Astrocyte (in vitro differentiated cells and primary cell): Measurements from ENCODE around the gene BAIAP3. TPM values are rescaled to one million over a fixed set of nuclear protein-coding genes. Genes with fewer than 3 reads are reported as not detected.

Experiments used
- DNase-seq: peaks from one replicate; pipeline ENCODE4 v3.0.0-alpha.2; 2010; ENCODE audit warnings: low read depth
- FAIRE-seq: peaks from 2 replicates; lab custom pipeline; 2011; peaks lifted over from hg19 to GRCh38; lab: Jason Lieb, UNC
- H2AFZ ChIP-seq: 2 replicates; pipeline ENCODE4 v1.6.0; 2012; ENCODE audit warnings: low read depth, low read length, inconsistent platforms
- H3K27ac ChIP-seq: 2 replicates; pipeline ENCODE4 v1.5.1; 2011; ENCODE audit warnings: low read depth, low read length, inconsistent platforms
- H3K27me3 ChIP-seq: 2 replicates; pipeline ENCODE4 v1.6.0; 2011; ENCODE audit warnings: low read length, inconsistent platforms; ENCODE audit not compliant: insufficient read depth
- H3K36me3 ChIP-seq: 2 replicates; pipeline ENCODE4 v1.5.1; 2011; ENCODE audit warnings: low read length, inconsistent platforms; ENCODE audit not compliant: insufficient read depth
- H3K4me1 ChIP-seq: 2 replicates; pipeline ENCODE4 v1.5.1; 2011; ENCODE audit warnings: low read length, inconsistent platforms; ENCODE audit not compliant: insufficient read depth
- H3K4me2 ChIP-seq: 2 replicates; pipeline ENCODE4 v1.6.0; 2012; ENCODE audit warnings: low read length, inconsistent platforms
- H3K4me3 ChIP-seq: 2 replicates; pipeline ENCODE4 v1.5.1; 2011; ENCODE audit warnings: low read depth, mild to moderate bottlenecking, low read length, inconsistent platforms; ENCODE audit not compliant: insufficient read depth
- H3K79me2 ChIP-seq: 2 replicates; pipeline ENCODE4 v1.6.0; 2012; ENCODE audit warnings: mild to moderate bottlenecking, low read length, inconsistent platforms; ENCODE audit not compliant: insufficient read depth
- H3K9ac ChIP-seq: 2 replicates; pipeline ENCODE4 v1.6.0; 2012; ENCODE audit warnings: mild to moderate bottlenecking, low read length, inconsistent platforms
- H3K9me3 ChIP-seq: 2 replicates; pipeline ENCODE4 v1.5.1; 2012; ENCODE audit warnings: low read depth, mild to moderate bottlenecking, low read length, inconsistent platforms; ENCODE audit not compliant: insufficient read depth
- H4K20me1 ChIP-seq: 2 replicates; pipeline ENCODE4 v1.6.0; 2012; ENCODE audit warnings: low read length, inconsistent platforms; ENCODE audit not compliant: insufficient read depth
- H3K27ac Mint-ChIP-seq: one replicate; pipeline ENCODE4 v1.8.0; 2021; ENCODE audit warnings: mild to moderate bottlenecking, mixed read lengths; ENCODE audit not compliant: unreplicated experiment
- H3K27me3 Mint-ChIP-seq: one replicate; pipeline ENCODE4 v1.8.0; 2021; ENCODE audit warnings: low read depth, mixed read lengths; ENCODE audit not compliant: unreplicated experiment
- H3K36me3 Mint-ChIP-seq: one replicate; pipeline ENCODE4 v1.8.0; 2021; ENCODE audit warnings: low read depth, mixed read lengths; ENCODE audit not compliant: unreplicated experiment
- H3K4me1 Mint-ChIP-seq: one replicate; pipeline ENCODE4 v1.8.0; 2021; ENCODE audit warnings: low read depth, mixed read lengths; ENCODE audit not compliant: unreplicated experiment
- H3K4me3 Mint-ChIP-seq: one replicate; pipeline ENCODE4 v1.8.0; 2021; ENCODE audit warnings: mild to moderate bottlenecking, moderate library complexity, mixed read lengths; ENCODE audit not compliant: unreplicated experiment
- H3K9me3 Mint-ChIP-seq: one replicate; pipeline ENCODE4 v1.8.0; 2021; ENCODE audit warnings: mild to moderate bottlenecking, mixed read lengths; ENCODE audit not compliant: unreplicated experiment
- EZH2 ChIP-seq: IDR thresholded peaks from 2 replicates; pipeline ENCODE4 v1.6.1; 2012; ENCODE audit warnings: mild to moderate bottlenecking, low read length, inconsistent platforms; ENCODE audit not compliant: insufficient read depth
- total RNA-seq: library from RNA; stranded (reverse); gene quantifications from 2 replicates; pipeline ENCODE4 v1.2.1, GENCODE V29; 2021
- TF ChIP-seq, protein P1 (sequence below): IDR thresholded peaks from 2 replicates; pipeline ENCODE4 v1.5.1; 2011; ENCODE audit warnings: low read depth, mild to moderate bottlenecking, inconsistent platforms, low read length, moderate library complexity; ENCODE audit not compliant: insufficient read depth

Gene BAIAP3
- total RNA-seq, 1 donor from 2014 or later: 2.6 TPM

- no peaks in the 10 kb centered on the region for H3K79me2 ChIP-seq
- Mint-ChIP-seq H3K4me1 (no peaks in the 10 kb centered on the region), H3K27ac (no peak overlapping the region), H3K4me3 (no peak overlapping the region), H3K36me3 (no peaks in the 10 kb centered on the region), H3K9me3 (no peaks in the 10 kb centered on the region), H3K27me3 (peaks cover 33% of the 10 kb centered on the region)
- H3K36me3 ChIP-seq: no peaks in the 10 kb centered on the region
- H3K9ac ChIP-seq: no peak overlapping the region
- peak; percentile 21 for TF ChIP-seq EZH2
- TF ChIP-seq, protein P1, sequence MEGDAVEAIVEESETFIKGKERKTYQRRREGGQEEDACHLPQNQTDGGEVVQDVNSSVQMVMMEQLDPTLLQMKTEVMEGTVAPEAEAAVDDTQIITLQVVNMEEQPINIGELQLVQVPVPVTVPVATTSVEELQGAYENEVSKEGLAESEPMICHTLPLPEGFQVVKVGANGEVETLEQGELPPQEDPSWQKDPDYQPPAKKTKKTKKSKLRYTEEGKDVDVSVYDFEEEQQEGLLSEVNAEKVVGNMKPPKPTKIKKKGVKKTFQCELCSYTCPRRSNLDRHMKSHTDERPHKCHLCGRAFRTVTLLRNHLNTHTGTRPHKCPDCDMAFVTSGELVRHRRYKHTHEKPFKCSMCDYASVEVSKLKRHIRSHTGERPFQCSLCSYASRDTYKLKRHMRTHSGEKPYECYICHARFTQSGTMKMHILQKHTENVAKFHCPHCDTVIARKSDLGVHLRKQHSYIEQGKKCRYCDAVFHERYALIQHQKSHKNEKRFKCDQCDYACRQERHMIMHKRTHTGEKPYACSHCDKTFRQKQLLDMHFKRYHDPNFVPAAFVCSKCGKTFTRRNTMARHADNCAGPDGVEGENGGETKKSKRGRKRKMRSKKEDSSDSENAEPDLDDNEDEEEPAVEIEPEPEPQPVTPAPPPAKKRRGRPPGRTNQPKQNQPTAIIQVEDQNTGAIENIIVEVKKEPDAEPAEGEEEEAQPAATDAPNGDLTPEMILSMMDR: no peak
- H3K27ac ChIP-seq: no peak overlapping the region
- peaks cover 48% of the 10 kb centered on the region for H3K27me3 ChIP-seq
- H3K4me1 ChIP-seq: peaks cover 11% of the 10 kb centered on the region
- no peak for DNase-seq
- H3K4me3 ChIP-seq: no peak overlapping the region
- no peak for FAIRE-seq
- peaks cover 2% of the 10 kb centered on the region for H3K9me3 ChIP-seq
- peaks cover 7% of the 10 kb centered on the region for H4K20me1 ChIP-seq
- no peak overlapping the region for H3K4me2 ChIP-seq
- no peak overlapping the region for H2AFZ ChIP-seq
These were observed 1.9 kb downstream of the BAIAP3 start for GRCh38 chr16:1335211-1335971.

DNA sequence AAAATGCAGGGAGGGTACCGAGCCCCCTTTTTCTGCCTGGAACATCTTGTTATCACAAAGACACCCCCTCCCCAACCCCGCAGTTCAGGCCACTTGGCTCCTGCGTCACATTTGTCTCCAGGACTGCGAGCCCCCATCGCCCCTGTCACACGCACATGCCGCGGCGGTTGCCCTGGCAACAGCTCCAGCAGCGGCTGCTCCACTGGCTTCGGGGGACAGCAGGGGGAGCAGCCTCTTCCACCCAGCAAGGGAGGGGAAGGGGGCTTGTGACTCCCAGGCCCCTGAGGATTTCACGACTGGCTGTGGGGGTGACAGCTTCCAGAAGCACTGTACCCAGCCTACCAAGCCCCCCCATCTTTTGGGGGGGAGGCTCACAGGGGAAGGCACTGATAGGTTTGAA is 2.6 kb downstream of the BAIAP3 start:
- no peaks in the 10 kb centered on the region for H3K9me3 ChIP-seq
- peaks cover 48% of the 10 kb centered on the region for H3K27me3 ChIP-seq
- no peak overlapping the region for H3K27ac ChIP-seq
- H3K79me2 ChIP-seq: no peaks in the 10 kb centered on the region
- H3K4me3 ChIP-seq: no peak overlapping the region
- Mint-ChIP-seq H3K4me3 (no peak overlapping the region), H3K27me3 (peaks cover 37% of the 10 kb centered on the region), H3K9me3 (no peaks in the 10 kb centered on the region), H3K36me3 (no peaks in the 10 kb centered on the region), H3K27ac (no peak overlapping the region), H3K4me1 (no peaks in the 10 kb centered on the region)
- peaks cover 11% of the 10 kb centered on the region for H3K4me1 ChIP-seq
- FAIRE-seq (no peak), DNase-seq (no peak)
- TF ChIP-seq, protein P1: no peak
- peak; percentile 9 for TF ChIP-seq EZH2
- H3K9ac ChIP-seq: no peak overlapping the region
- peaks cover 7% of the 10 kb centered on the region for H4K20me1 ChIP-seq
- H3K36me3 ChIP-seq: no peaks in the 10 kb centered on the region
- no peak overlapping the region for H3K4me2 ChIP-seq
- H2AFZ ChIP-seq: no peak overlapping the region

- Mint-ChIP-seq H3K36me3 (no peaks in the 10 kb centered on the region), H3K4me1 (no peaks in the 10 kb centered on the region), H3K9me3 (no peaks in the 10 kb centered on the region), H3K27ac (no peak overlapping the region), H3K4me3 (no peak overlapping the region), H3K27me3 (peaks cover 37% of the 10 kb centered on the region)
- TF ChIP-seq, protein P1: no peak
- no peak for TF ChIP-seq EZH2
- Histone ChIP-seq H3K4me3 (no peak overlapping the region), H3K27me3 (peaks cover 43% of the 10 kb centered on the region), H2AFZ (no peak overlapping the region), H3K36me3 (no peaks in the 10 kb centered on the region), H3K4me2 (no peak overlapping the region), H3K4me1 (peaks cover 8% of the 10 kb centered on the region), H4K20me1 (peaks cover 7% of the 10 kb centered on the region), H3K9me3 (no peaks in the 10 kb centered on the region), H3K79me2 (no peaks in the 10 kb centered on the region), H3K27ac (no peak overlapping the region), H3K9ac (no peak overlapping the region)
- FAIRE-seq (no peak), DNase-seq (no peak)
These were observed 3.2 kb downstream of the BAIAP3 start for GRCh38 chr16:1336619-1337018.
